Measurements from ENCODE around the gene VPS50. TPM values are rescaled to one million over a fixed set of nuclear protein-coding genes. Genes with fewer than 3 reads are reported as not detected.
"Not testable (repeated sequence)": the region's sequence is repeated elsewhere in the genome, so short reads cannot be mapped to it uniquely, and the experiment has no call there.

The VPS50 gene
- total RNA-seq, 6 donors from 2014 or later: 8.3 to 30.4 (median 21.9) TPM

DNA sequence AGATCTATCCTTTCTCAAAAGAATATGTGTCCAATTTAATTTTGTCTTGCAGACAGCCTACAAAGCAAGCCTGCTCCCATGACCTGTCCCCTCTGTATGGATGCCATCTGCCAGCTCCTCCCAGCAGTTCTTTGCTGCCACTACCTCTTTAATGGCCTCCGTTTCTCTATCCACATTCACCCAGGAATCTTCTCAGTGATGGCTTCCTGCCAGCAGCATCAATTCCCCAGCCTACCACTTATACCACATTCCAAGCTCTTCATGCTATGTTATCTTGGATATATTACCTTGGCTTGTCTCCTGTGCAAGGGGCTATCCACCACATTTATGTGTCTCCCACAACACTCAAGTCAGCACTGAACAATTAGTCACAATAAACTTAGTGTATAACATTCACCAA is 133.2 kb downstream of the VPS50 start:
- 54 to 67% methylated on average over 1 of the region's 1 CpG for whole genome bisulfite sequencing, 2 donors
- ATAC-seq (ENCODE audit: low FRiP score in 2 of 2): no peak
- Histone ChIP-seq H3K36me3 (no peaks in the 10 kb centered on the region), H3K4me3 (no peak overlapping the region), H3K4me1 (no peaks in the 10 kb centered on the region), H3K27ac (no peak overlapping the region), H3K27me3 (no peaks in the 10 kb centered on the region), H3K9me3 (no peaks in the 10 kb centered on the region)
- no peak for DNase-seq
- no peak for TF ChIP-seq POLR2A (IDR thresholded peaks at IDR 0.05)
- TF ChIP-seq, protein P1, sequence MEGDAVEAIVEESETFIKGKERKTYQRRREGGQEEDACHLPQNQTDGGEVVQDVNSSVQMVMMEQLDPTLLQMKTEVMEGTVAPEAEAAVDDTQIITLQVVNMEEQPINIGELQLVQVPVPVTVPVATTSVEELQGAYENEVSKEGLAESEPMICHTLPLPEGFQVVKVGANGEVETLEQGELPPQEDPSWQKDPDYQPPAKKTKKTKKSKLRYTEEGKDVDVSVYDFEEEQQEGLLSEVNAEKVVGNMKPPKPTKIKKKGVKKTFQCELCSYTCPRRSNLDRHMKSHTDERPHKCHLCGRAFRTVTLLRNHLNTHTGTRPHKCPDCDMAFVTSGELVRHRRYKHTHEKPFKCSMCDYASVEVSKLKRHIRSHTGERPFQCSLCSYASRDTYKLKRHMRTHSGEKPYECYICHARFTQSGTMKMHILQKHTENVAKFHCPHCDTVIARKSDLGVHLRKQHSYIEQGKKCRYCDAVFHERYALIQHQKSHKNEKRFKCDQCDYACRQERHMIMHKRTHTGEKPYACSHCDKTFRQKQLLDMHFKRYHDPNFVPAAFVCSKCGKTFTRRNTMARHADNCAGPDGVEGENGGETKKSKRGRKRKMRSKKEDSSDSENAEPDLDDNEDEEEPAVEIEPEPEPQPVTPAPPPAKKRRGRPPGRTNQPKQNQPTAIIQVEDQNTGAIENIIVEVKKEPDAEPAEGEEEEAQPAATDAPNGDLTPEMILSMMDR (IDR thresholded peaks at IDR 0.05): no peak

DNA sequence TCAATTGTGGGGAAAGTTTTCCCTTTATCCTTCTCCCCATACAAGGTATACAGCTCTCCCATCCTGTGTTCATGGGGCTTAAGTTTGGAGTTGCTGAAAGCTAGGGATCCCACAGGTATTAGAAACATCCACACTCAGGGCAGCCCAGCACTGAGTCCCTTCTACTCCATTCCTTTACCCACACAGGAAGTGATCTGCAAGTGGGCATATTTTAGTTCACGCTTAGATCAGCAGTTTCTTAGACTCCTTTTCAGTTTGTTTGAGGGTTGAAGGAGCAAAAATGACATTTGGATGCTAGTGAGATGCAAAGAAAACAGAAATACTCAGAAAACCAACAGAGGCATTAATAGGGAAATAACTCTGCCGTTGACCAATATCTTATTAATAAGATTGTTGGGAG is 134.7 kb downstream of the VPS50 start:
- TF ChIP-seq POLR2A (IDR thresholded peaks at IDR 0.05): no peak
- TF ChIP-seq, protein P1 (IDR thresholded peaks at IDR 0.05): no peak
- TF ChIP-seq EP300 (IDR thresholded peaks at IDR 0.05): no peak
- TF ChIP-seq POLR2AphosphoS5 (IDR thresholded peaks at IDR 0.05): no peak
- H3K36me3 ChIP-seq: no peaks in the 10 kb centered on the region
- no peaks in the 10 kb centered on the region for H3K4me1 ChIP-seq
- no peaks in the 10 kb centered on the region for H3K9me3 ChIP-seq
- no peak overlapping the region for H3K27ac ChIP-seq
- no peak overlapping the region for H3K4me3 ChIP-seq
- DNase-seq (no peak), ATAC-seq (ENCODE audit: low FRiP score in 2 of 2) (no peak)
- H3K27me3 ChIP-seq: no peaks in the 10 kb centered on the region
- WGBS, 2 donors: 81 to 88% methylated on average over 2 of the region's 2 CpGs

DNA sequence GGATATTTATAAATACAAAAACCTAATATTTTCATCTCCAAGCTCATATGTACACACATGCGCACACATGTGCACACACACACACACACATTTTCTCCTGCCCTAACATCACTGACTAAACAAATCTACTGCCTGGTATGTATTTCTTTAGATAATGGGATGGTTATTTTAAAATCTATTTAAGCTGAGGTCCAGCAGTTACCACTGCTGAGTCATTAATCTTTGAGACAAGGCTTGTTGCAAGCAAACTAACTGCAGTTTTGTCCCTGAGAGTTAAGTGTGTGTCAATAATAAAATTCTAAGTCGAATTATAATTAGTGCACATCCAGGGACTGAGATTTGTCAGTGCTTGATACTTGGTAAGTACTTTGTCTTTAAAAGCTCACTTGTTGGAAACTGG is 135.1 kb downstream of the VPS50 start:
- Histone ChIP-seq H3K9me3 (no peaks in the 10 kb centered on the region), H3K27ac (no peak overlapping the region), H3K36me3 (no peaks in the 10 kb centered on the region), H3K4me1 (no peaks in the 10 kb centered on the region), H3K4me3 (no peak overlapping the region), H3K27me3 (no peaks in the 10 kb centered on the region)
- DNase-seq (no peak), ATAC-seq (ENCODE audit: low FRiP score in 2 of 2) (no peak)
- 48 to 49% methylated on average over 2 of the region's 2 CpGs for WGBS, 2 donors
- no peak for TF ChIP-seq POLR2A (IDR thresholded peaks at IDR 0.05)
- TF ChIP-seq, protein P1 (IDR thresholded peaks at IDR 0.05): no peak
- TF ChIP-seq POLR2AphosphoS5 (IDR thresholded peaks at IDR 0.05): no peak
- no peak for TF ChIP-seq EP300 (IDR thresholded peaks at IDR 0.05)

DNA sequence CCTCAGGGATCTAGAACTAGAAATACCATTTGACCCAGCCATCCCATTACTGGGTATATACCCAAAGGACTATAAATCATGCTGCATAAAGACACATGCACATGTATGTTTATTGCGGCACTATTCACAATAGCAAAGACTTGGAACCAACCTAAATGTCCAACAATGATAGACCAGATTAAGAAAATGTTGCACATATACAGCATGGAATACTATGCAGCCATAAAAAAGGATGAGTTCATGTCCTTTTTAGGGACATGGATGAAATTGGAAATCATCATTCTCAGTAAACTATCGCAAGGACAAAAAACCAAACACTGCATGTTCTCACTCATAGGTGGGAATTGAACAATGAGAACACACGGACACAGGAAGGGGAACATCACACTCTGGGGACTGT is 138.8 kb downstream of the VPS50 start:
- not testable (repeated sequence) for H3K9me3 ChIP-seq; DNase-seq; H3K4me1 ChIP-seq; H3K4me3 ChIP-seq; ATAC-seq (ENCODE audit: low FRiP score in 2 of 2); H3K27me3 ChIP-seq; H3K36me3 ChIP-seq; H3K27ac ChIP-seq
- WGBS, 2 donors: 63 to 64% methylated on average over 3 of the region's 3 CpGs

DNA sequence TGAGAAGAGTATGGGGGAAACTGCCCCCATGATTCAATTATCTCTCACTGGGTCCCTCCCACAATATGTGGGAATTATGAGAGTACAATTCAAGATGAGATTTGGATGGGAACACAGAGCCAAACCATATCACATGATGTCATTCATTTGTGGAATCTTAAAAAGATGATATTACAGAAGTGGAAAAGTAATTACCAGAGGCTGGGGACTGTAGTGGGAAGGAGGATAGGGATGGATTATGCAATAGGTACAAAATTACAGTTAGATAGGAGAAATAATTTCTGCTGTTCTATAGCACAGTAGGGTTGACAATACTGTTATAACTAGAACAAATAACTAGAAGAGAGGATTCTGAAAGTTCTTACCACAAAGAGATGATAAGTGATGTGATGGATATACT is 141.4 kb downstream of the VPS50 start:
- H3K4me1 ChIP-seq: no peaks in the 10 kb centered on the region
- DNase-seq (no peak), ATAC-seq (ENCODE audit: low FRiP score in 2 of 2) (no peak)
- TF ChIP-seq POLR2A (IDR thresholded peaks at IDR 0.05) (no peak), POLR2AphosphoS5 (IDR thresholded peaks at IDR 0.05) (no peak), EP300 (IDR thresholded peaks at IDR 0.05) (no peak)
- TF ChIP-seq, protein P1 (IDR thresholded peaks at IDR 0.05): no peak
- no peaks in the 10 kb centered on the region for H3K36me3 ChIP-seq
- H3K9me3 ChIP-seq: no peaks in the 10 kb centered on the region
- no peak overlapping the region for H3K27ac ChIP-seq
- H3K4me3 ChIP-seq: no peak overlapping the region
- H3K27me3 ChIP-seq: no peaks in the 10 kb centered on the region
